Pulmonary artery endothelial cell (primary cell): ENCODE results near the gene DDX3Y. TPM values are rescaled to one million over a fixed set of nuclear protein-coding genes. Genes with fewer than 3 reads are reported as not detected.

Experiments
- DNase-seq: peaks from one replicate; pipeline ENCODE4 v3.0.0-alpha.2; 2011; ENCODE audit warnings: low read depth, low spot score
- total RNA-seq: library from RNA; depleted of rRNA; stranded (reverse); fragments of >200 nt; gene quantifications from 2 replicates; pipeline ENCODE4 v1.2.3, GENCODE V29; 2014

The DDX3Y gene
- total RNA-seq: 80.1 and 87.4 TPM in 2 replicates

DNA sequence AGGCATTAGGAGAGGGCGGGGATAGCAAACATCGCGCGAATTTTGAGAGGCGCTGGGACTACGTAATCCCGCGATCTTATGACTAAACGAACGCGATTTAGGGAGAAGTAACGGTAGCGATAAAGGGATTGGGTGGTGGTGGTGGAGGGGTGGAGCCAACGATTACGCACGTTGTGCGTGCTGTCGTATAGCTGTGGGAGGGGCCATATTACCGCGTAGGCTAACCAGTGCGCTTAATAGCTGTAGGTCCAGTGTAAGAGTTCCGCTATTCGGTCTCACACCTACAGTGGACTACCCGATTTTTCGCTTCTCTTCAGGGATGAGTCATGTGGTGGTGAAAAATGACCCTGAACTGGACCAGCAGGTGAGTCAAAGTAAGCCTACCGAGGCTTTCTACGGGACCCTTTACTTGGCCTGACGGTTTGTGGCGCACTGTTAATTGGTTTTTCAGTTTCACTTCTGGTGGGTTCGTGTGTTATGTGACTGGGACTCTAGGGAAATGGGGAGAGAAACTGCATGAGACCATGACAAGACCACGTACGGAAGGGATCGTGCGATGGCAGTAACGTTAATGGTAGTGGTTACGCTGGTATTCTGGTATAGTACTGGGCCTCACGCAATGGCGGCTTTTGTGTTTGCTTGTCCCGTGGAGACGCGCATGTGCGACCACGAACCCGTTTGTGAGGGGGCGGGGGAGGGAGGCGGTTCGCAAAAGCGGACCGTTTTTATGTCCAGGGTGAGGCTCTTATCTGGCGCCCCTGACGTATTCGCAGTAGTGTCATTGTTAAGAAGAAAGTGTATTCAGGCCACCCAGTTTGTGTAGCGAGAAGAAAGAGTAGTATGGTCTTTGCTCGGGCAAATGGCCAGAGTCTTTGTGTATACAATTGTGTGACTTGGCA is at the start of gene DDX3Y:
Gene DDX3Y, plus strand, starts transcription at position 251 of the 899 bp plus-strand sequence. Its CDS starts 69 bp downstream, at position 320.
- DNase-seq: no peak

DNA sequence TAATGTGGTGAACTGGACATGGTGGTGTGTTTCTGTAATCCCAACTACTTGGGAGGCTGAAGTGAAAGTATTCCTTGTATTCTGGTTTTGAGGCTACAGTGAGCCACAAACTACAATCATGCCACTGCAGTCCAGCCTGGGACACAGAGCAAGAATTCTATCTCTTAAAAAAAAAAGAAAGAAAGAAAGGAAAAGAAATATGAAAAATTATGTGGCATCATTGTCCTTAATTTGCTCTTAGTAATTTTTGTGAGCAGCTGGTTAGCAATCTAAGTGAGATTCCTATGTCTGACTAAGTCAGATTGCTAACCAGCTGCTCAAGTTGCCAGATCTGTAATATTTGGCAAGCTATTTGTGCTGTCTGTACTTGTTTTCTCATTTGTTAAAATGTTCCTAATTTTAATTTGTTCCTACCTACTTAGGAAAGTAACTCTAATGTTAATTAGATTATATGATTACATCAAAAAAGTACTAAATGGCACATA is 48.8 kb upstream of the DDX3Y start:
- no peak for DNase-seq

DNA sequence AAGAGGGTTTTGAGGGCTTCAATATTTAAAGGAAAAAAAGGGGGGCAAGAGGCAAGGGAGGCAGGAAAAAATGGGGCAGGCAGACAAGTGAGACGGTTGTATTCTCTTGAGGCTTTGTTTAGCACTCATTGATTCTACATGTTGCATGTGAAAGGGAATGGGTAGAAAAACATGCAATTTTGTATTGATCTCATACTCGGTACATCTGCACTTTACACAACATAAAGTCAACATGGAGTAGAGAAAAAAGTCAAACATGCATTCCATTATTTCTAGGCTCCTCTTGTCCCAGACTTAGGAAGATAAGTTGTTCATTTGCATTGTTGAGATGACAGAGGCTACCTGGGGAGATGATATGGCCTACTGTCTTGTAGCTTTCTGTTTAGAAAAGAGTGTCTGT is 36.7 kb upstream of the DDX3Y start:
- no peak for DNase-seq

DNA sequence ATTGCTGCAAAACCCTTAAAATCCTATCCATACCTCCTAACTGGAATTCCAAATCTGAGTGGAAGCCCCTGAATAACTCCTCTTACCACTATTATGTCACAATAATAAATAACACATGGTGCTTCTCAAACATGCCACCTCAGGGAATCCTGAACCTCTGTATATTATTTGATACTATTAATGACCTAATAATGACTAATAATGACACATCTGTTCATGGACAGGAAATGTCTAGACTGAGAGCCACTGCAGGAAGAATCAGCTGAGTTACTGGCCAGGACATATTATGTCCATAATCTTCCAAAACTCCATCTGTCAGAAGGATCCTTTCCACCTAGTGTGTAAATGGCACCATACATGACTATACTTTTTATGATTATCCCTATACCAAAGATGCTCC is 7.7 kb upstream of the DDX3Y start:
- no peak for DNase-seq

DNA sequence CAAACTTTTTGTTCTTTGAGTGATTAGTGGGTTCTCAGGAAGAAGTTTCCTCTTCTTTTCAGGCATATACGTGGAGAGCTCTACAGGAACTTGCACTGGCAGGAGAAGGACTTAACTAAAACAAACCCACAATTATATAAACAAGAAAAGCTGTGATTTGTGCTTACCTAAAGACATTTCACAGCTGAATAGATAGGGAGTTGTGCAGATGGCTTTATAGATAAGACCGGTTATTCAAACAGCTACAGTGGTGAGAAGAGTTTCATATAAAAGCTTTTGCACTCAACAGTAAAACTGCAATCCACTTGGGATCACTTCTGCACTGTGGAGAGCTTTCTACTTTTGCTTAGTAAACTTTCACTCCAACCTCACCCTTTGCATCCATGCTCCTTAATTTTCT is 6.1 kb upstream of the DDX3Y start:
- no peak for DNase-seq

DNA sequence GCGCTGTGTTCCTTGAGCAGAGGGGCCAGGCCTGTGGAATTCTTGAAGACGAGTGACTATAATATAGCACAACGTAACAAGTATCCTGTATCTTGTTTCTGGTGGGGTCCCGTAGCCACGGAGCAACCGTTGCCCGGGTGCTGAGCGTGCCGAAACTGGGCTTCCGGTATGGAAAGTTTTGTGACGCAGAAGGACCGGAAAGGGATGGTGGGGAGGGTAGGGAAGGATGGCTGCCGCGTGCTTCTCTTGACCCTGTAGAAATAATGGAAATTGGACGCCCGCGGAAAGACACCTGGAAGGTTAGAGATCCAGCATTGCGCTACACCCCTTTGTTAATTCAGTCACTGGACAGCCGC is 827 bp downstream of the DDX3Y start:
- no peak for DNase-seq

DNA sequence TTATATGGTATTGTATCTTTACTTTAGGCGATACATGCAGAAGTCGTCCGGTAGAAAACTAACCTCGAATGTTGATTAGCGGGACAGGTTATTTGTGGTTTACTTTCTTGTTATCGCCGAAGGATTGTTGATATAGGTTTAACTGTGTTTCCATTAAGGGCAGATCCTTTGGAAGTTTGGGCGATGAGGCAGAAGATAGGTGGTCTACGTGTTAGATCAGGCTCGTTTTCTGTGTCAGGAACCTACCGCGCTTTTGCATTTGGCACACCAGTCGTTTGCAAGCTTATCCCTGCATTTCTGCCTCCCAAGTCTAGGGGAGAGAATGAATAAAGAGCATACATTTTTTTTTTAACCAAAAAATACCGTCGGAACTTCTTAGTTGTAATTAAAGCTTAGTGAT is 1.2 kb downstream of the DDX3Y start:
- DNase-seq: no peak

DNA sequence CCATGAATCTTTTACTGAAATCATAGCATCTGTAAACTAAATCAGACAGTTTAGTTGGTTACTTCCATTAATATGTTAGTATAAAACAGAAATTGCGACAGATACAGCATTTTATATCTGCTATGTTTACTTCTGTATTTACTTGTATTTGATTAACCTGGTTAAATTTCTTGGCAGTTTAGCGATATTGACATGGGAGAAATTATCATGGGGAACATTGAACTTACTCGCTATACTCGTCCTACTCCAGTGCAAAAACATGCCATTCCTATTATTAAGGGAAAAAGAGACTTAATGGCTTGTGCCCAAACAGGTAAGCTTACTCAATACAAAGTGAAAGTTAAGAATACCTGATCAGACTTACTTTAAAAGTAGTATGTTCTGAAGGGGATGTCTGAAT is 8.9 kb downstream of the DDX3Y start:
- no peak for DNase-seq

DNA sequence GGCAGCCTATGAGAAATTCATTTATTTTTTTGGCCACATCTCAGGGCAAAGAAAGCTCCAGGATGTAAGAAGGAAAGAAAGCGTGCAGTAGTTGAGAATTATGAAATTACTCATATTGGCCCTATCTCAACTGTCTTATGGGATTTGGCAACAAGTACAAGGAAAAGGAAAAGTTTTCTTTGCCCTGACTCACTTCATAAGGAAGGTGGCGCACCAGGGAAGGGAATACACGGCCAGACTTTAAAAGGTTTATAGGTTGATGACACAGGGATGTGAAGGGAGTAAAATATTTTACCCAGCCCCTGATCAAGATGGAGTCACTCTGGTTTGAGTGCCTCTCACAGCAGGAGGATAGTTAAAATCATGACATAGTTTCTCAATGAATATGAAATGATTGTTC is 23.4 kb downstream of the DDX3Y start:
- DNase-seq: no peak

DNA sequence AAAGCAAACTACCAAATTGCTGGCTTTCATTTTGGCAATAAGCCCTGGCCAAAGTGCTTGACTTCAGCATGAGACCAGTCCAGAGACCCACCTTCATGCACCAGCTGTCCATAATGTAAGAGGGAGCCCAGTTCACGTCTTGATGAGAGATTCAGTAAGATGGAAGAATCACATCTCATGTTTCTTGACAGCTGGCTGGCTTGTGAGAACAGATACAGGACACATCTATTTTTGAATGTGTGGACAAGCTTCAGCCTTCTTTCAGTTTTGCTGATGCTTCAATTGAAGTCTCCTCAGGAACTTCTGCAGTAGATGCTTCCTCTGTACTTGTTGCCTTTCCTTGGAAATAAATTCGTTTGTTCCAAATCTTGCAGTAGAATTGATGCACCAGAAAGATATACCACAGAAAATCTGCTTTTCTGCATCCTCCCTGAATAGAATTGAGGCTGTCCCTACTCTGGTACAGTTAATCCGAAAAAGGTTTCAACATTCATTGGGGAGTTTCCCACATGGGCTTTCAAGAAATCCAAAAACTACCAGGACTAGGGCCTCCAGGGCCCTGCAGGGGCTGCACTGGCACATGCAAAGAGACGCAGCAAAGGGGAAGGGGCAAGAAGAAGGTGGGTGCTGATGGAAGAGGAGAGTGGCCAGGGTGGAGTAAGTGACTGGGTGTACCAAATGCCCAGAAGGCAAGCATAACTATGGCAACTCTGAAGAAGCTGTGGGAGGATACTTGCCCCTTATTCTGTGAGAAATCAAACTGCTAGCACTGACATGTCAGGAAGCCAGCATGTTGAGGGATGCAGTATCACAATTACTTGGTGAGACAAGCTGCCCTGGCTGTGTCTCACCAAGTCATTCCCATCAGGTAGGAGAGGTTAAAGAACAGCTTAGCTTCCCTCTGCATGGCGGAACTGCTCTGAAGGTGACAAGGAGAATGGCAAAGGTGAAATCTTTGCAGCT is 37.3 kb downstream of the DDX3Y start:
- DNase-seq: no peak

Other genes with a start within 250 kb of the DDX3Y start
- 13.2 and 15.0 TPM in 2 replicates for gene USP9Y, start 203.6 kb upstream of the DDX3Y start, total RNA-seq